ENCODE measurements around the gene MFSD2A. TPM values are rescaled to one million over a fixed set of nuclear protein-coding genes. Genes with fewer than 3 reads are reported as not detected.

MFSD2A gene
- total RNA-seq, 1 experiment from 2014 or later = 3.1 TPM

DNA sequence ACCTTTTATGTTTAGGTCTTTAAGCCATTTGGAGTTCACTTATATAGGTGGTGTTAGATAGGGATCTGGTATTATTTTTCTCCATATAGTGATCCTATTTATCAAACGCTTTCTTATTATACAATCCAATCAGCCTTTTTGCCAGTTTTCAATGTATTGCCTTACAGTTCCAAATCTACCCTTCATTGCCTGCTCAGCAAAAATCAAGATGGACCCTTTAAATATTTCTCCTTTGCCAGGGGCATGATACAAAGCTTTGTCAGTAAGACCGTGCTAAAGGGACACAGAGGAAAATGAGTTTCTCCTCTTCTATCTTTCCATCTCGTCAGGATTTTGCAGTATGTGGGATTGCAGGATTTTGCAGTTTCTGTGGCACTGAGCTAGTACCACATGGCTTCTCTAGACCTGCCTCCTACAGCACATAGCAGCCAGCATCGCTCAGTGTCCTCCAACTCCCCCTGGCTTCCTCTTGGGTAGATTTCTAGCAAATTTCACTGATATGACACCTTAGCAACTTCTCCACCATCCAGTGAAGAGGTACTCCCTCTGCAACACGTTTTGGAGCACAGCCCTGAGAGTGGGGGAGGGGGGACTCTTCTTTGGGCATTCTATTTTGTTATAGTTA, 63.1 kb downstream of the MFSD2A start:
- DNase-seq (ENCODE audit: low read depth, low spot score) = no peak
- in situ Hi-C loops (cut with HindIII; ENCODE audit: low pct_unique_long_range_greater_than_20kb, low sequenced_read_pairs) = no loop called here

Small RNAs within 50 kb of the gene (small RNA-seq; reads per million reads assigned to genes)
- gene RF00019 = 0 reads per million in 2 experiments

Other genes with a start within 250 kb of the MFSD2A start
- gene PPIE, start 216.3 kb upstream of the MFSD2A start, total RNA-seq (2014; rRNA removed; shearing (Covaris generic)) = 33.3 and 39.1 TPM in 2 replicates
- 0.24 and 0.26 TPM in 2 replicates for gene OXCT2, start 183.8 kb upstream of the MFSD2A start, total RNA-seq (2014; rRNA removed; shearing (Covaris generic))
- 5.2 and 6.2 TPM in 2 replicates for gene BMP8B, start 166.3 kb upstream of the MFSD2A start, total RNA-seq (2014; rRNA removed; shearing (Covaris generic))
- gene TRIT1, start 71.6 kb upstream of the MFSD2A start, total RNA-seq (2014; rRNA removed; shearing (Covaris generic)) = 41.7 and 43.9 TPM in 2 replicates
- gene MYCL, start 53.2 kb upstream of the MFSD2A start, total RNA-seq (2014; rRNA removed; shearing (Covaris generic)) = 4.1 and 5.1 TPM in 2 replicates
- gene CAP1, start 85.6 kb downstream of the MFSD2A start, total RNA-seq (2014; rRNA removed; shearing (Covaris generic)) = 307 and 314 TPM in 2 replicates
- 110 and 126 TPM in 2 replicates for gene PPT1, start 142.1 kb downstream of the MFSD2A start, total RNA-seq (2014; rRNA removed; shearing (Covaris generic))
- 22.9 and 24.0 TPM in 2 replicates for gene RLF, start 206.2 kb downstream of the MFSD2A start, total RNA-seq (2014; rRNA removed; shearing (Covaris generic))

Measured in SK-MEL-5 (cell line).